IMR-90 (cell line): ENCODE data around the gene PXN. TPM values are rescaled to one million over a fixed set of nuclear protein-coding genes. Genes with fewer than 3 reads are reported as not detected.
A peak's percentile ranks its signal among the peaks of the same experiment; 100 is the strongest.

Source experiments
- ATAC-seq: fragments of 200-7000 bp; cut with Tn5 transposase; 2 replicates; pipeline ENCODE4 v1.9.1; 2020; ENCODE audit warnings: low read depth, mild to moderate bottlenecking, moderate library complexity
- BruUV-seq: library from RNA; stranded (reverse); fragments of 400-500 nt; replicated peaks from 2 replicates; lab custom pipeline; 2021; lab: Mats Ljungman, UMichigan
- CTCF ChIA-PET: fragments of 300-600 bp; formaldehyde crosslinking; extraction: SDS; loops from one replicate; lab custom pipeline; 2021; ENCODE audit warnings: antibody characterized with exemption; lab: Yijun Ruan, JAX
- POLR2A ChIA-PET: fragments of 300-600 bp; sonication (Branson Sonifier 250); formaldehyde crosslinking; loops from one replicate; lab custom pipeline; 2022; ENCODE audit warnings: antibody characterized with exemption; ENCODE audit not compliant: unreplicated experiment; lab: Charles Lee
- DNase-seq: peaks from one replicate; pipeline ENCODE4 v3.0.0; 2013
- H2AFZ ChIP-seq: replicated peaks from 2 replicates; pipeline ENCODE3; 2013; ENCODE audit warnings: low read length, mild to moderate bottlenecking; ENCODE audit not compliant: poor library complexity
- H2AK5ac ChIP-seq: 2 replicates; pipeline ENCODE4 v1.6.1; 2013; ENCODE audit warnings: low read depth, low read length, inconsistent platforms
- H2AK9ac ChIP-seq: replicated peaks from 2 replicates; pipeline ENCODE3; 2013; ENCODE audit warnings: mild to moderate bottlenecking, low read depth, low read length, moderate library complexity; ENCODE audit not compliant: poor library complexity
- H2BK120ac ChIP-seq: 2 replicates; pipeline ENCODE4 v1.6.1; 2013; ENCODE audit warnings: low read depth, low read length, inconsistent platforms
- H2BK15ac ChIP-seq: 3 replicates; pipeline ENCODE4 v1.6.1; 2013; ENCODE audit warnings: low read depth, low read length, inconsistent platforms
- H2BK20ac ChIP-seq: 2 replicates; pipeline ENCODE4 v1.6.1; 2013; ENCODE audit warnings: low read depth, mild to moderate bottlenecking, inconsistent platforms, low read length, moderate library complexity
- H2BK5ac ChIP-seq: 2 replicates; pipeline ENCODE4 v1.6.1; 2013; ENCODE audit warnings: mild to moderate bottlenecking, low read depth, low read length, inconsistent platforms; ENCODE audit not compliant: poor library complexity, severe bottlenecking
- H3K14ac ChIP-seq: replicated peaks from 2 replicates; pipeline ENCODE4 v1.6.1; 2013; ENCODE audit warnings: low read depth, low read length, inconsistent platforms
- H3K18ac ChIP-seq: 2 replicates; pipeline ENCODE4 v1.6.1; 2013; ENCODE audit warnings: low read depth, low read length, control low read depth
- H3K23ac ChIP-seq: 2 replicates; pipeline ENCODE4 v1.6.1; 2013; ENCODE audit warnings: low read depth, low read length, inconsistent platforms
- H3K27ac ChIP-seq: 2 replicates; pipeline ENCODE4 v1.5.1; 2013; ENCODE audit warnings: mild to moderate bottlenecking, control low read depth, low read length; ENCODE audit not compliant: insufficient read depth
- H3K27me3 ChIP-seq: 2 replicates; pipeline ENCODE4 v1.6.1; 2013; ENCODE audit warnings: low read length; ENCODE audit not compliant: control insufficient read depth, insufficient read depth
- H3K36me3 ChIP-seq: 2 replicates; pipeline ENCODE4 v1.6.1; 2013; ENCODE audit warnings: low read length, mixed read lengths; ENCODE audit not compliant: control insufficient read depth, insufficient read depth
- H3K4ac ChIP-seq: 2 replicates; pipeline ENCODE4 v1.6.1; 2013; ENCODE audit warnings: low read depth, low read length, inconsistent platforms
- H3K4me1 ChIP-seq: 2 replicates; pipeline ENCODE4 v1.6.1; 2013; ENCODE audit warnings: low read length, mixed read lengths; ENCODE audit not compliant: control insufficient read depth, insufficient read depth
- H3K4me2 ChIP-seq: 2 replicates; pipeline ENCODE4 v1.6.1; 2013; ENCODE audit warnings: low read depth, mild to moderate bottlenecking, control low read depth, low read length, moderate library complexity
- H3K4me3 ChIP-seq: 2 replicates; pipeline ENCODE4 v1.5.1; 2013; ENCODE audit warnings: low read depth, mild to moderate bottlenecking, control low read depth, low read length, moderate library complexity; ENCODE audit not compliant: insufficient read depth
- H3K56ac ChIP-seq: 2 replicates; pipeline ENCODE4 v1.6.1; 2013; ENCODE audit warnings: low read length, inconsistent platforms; ENCODE audit not compliant: insufficient read depth; ENCODE audit errors: extremely low read depth
- H3K79me1 ChIP-seq, 2 experiments: 2 replicates each; pipeline ENCODE4 v1.6.1; 2013; ENCODE audit warnings: low read length in 2 of 2, inconsistent platforms in 1 of 2, low read depth in 1 of 2
- H3K9ac ChIP-seq: 2 replicates; pipeline ENCODE4 v1.6.1; 2013; ENCODE audit warnings: low read depth, low read length, control low read depth
- H3K9me1 ChIP-seq: 2 replicates; pipeline ENCODE4 v1.6.1; 2013; ENCODE audit warnings: low read length, inconsistent platforms; ENCODE audit not compliant: insufficient read depth
- H3K9me3 ChIP-seq: 2 replicates; pipeline ENCODE4 v1.6.1; 2013; ENCODE audit warnings: low read length; ENCODE audit not compliant: control insufficient read depth, insufficient read depth
- H4K20me1 ChIP-seq: 2 replicates; pipeline ENCODE4 v1.6.1; 2013; ENCODE audit warnings: low read length, inconsistent platforms; ENCODE audit not compliant: insufficient read depth
- H4K5ac ChIP-seq: 2 replicates; pipeline ENCODE4 v1.6.1; 2013; ENCODE audit warnings: mild to moderate bottlenecking, low read depth, low read length, control low read depth
- H4K8ac ChIP-seq, 2 experiments: 2 replicates each; pipeline ENCODE4 v1.6.1; 2013; ENCODE audit warnings: low read depth in 2 of 2, low read length in 2 of 2, control low read depth in 1 of 2, inconsistent platforms in 1 of 2
- H4K91ac ChIP-seq: 2 replicates; pipeline ENCODE4 v1.6.1; 2013; ENCODE audit warnings: low read depth, low read length, inconsistent platforms; ENCODE audit not compliant: insufficient read depth
- BHLHE40 ChIP-seq: fragments of 150-350 bp; IDR thresholded peaks from 2 replicates; pipeline ENCODE4 v1.6.1; 2016; ENCODE audit warnings: mild to moderate bottlenecking, low read depth, low read length
- CEBPB ChIP-seq: IDR thresholded peaks from 2 replicates; pipeline ENCODE4 v1.6.1; 2012; ENCODE audit warnings: low read depth, low read length, improper control_type of control experiment
- CHD1 ChIP-seq: IDR thresholded peaks from 2 replicates; pipeline ENCODE4 v1.6.1; 2012; ENCODE audit warnings: low read depth, low read length, improper control_type of control experiment
- FOS ChIP-seq: fragments of 150-350 bp; IDR thresholded peaks from 2 replicates; pipeline ENCODE4 v1.6.1; 2016; ENCODE audit warnings: low read depth, low read length
- MAFK ChIP-seq: IDR thresholded peaks from 2 replicates; pipeline ENCODE4 v1.6.1; 2012; ENCODE audit warnings: low read depth, low read length, improper control_type of control experiment
- MAZ ChIP-seq: IDR thresholded peaks from 2 replicates; pipeline ENCODE4 v1.6.1; 2012; ENCODE audit warnings: low read depth, mild to moderate bottlenecking, low read length, improper control_type of control experiment, moderate library complexity, borderline replicate concordance
- MXI1 ChIP-seq: IDR thresholded peaks from 2 replicates; pipeline ENCODE4 v1.6.1; 2012; ENCODE audit warnings: low read depth, mild to moderate bottlenecking, low read length, moderate library complexity, borderline replicate concordance
- NFE2L2 ChIP-seq: fragments of 150-350 bp; IDR thresholded peaks from 2 replicates; pipeline ENCODE4 v1.6.1; 2016; ENCODE audit warnings: low read depth, mild to moderate bottlenecking, low read length
- POLR2A ChIP-seq: IDR thresholded peaks from 2 replicates; pipeline ENCODE4 v1.6.1; 2012; ENCODE audit warnings: mild to moderate bottlenecking, low read depth, low read length
- RAD21 ChIP-seq: IDR thresholded peaks from 2 replicates; pipeline ENCODE4 v1.6.1; 2012; ENCODE audit warnings: low read length, improper control_type of control experiment
- RCOR1 ChIP-seq: IDR thresholded peaks from 2 replicates; pipeline ENCODE4 v1.6.1; 2012; ENCODE audit warnings: mild to moderate bottlenecking, low read length, improper control_type of control experiment; ENCODE audit not compliant: insufficient replicate concordance
- RFX5 ChIP-seq: IDR thresholded peaks from 2 replicates; pipeline ENCODE4 v1.8.0; 2012; ENCODE audit warnings: low read depth, mild to moderate bottlenecking, low read length, moderate library complexity
- SMC3 ChIP-seq: fragments of 150-350 bp; IDR thresholded peaks from 2 replicates; pipeline ENCODE4 v1.6.1; 2016; ENCODE audit warnings: low read depth, mild to moderate bottlenecking, antibody characterized with exemption, low read length, moderate library complexity
- WGBS, 2 experiments: methylation state at CpG; one replicate each; pipeline versions ENCODE4 v1.1.5 to v1.1.7; 2013; ENCODE audit warnings: missing lambda C conversion rate in 2 of 2; ENCODE audit not compliant: insufficient read length in 1 of 2; ENCODE audit errors: extremely low coverage in 2 of 2; 5-methylcytosine and 5-hydroxymethylcytosine counted together
- dilution Hi-C: fragments of 300-500 bp; cut with HindIII; formaldehyde crosslinking; loops from one replicate; pipeline ENCODE4 v1.14.3; 2018; ENCODE audit warnings: low sequenced_read_pairs; ENCODE audit not compliant: unreplicated experiment
- in situ Hi-C: fragments of 300-500 bp; cut with MboI; formaldehyde crosslinking; loops from 3 replicates; pipeline ENCODE4 v1.14.3; 2019; ENCODE audit warnings: low sequenced_read_pairs, inconsistent platforms, mixed read lengths
- intact Hi-C: fragments of 100-400 bp; cut with micrococcal nuclease; formaldehyde crosslinking; loops from 2 replicates; pipeline ENCODE4 v1.10.0; 2022
- polyA plus RNA-seq, 3 experiments: library from polyadenylated mRNA; depleted of rRNA; stranded (reverse); fragments of >200 nt; gene quantifications; 2 replicates each; pipeline ENCODE4 v1.2.3, GENCODE V29; 2012; ENCODE audit warnings: low replicate concordance in 1 of 3
- total RNA-seq: library from RNA; depleted of rRNA; stranded (reverse); fragments of >200 nt; gene quantifications from 2 replicates; pipeline ENCODE4 v1.2.3, GENCODE V29; 2012
- TF ChIP-seq, protein P1 (sequence below): fragments of 150-350 bp; IDR thresholded peaks from 2 replicates; pipeline ENCODE4 v1.6.1; 2016; ENCODE audit warnings: low read depth, mild to moderate bottlenecking, low read length, moderate library complexity, borderline replicate concordance
- TF ChIP-seq, protein P2 (sequence below): conservative IDR thresholded peaks from 2 replicates; pipeline ENCODE4 v1.5.1; 2012; ENCODE audit warnings: mild to moderate bottlenecking, low read depth, low read length, improper control_type of control experiment
- TF ChIP-seq, protein P3 (sequence below): fragments of 150-350 bp; IDR thresholded peaks from 2 replicates; pipeline ENCODE4 v1.6.1; 2017; ENCODE audit warnings: mild to moderate bottlenecking, antibody characterized with exemption, low read length, low read depth

The PXN gene
- total and polyA plus RNA-seq, 2 of the 4 experiments (the other 2 are of a cell fraction): 46.6 to 134 TPM

DNA sequence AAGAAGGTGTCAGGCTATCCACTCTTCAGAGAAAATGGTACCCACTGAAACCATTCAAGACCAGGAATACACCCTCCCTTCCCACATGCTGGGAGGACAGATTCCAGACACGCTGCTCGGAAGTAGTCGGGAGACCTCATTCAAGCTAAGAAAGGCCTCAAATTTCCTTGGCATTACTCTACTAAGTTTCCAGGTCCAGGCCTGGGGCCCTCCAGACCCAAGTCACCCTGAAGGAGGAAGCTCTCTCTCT, 37.6 kb downstream of the PXN start:
- no peak overlapping the region for H2BK20ac ChIP-seq
- POLR2A ChIA-PET: interaction anchor here (0.6 to 2.8 kb wide), 6 partner anchors 10 to 64 kb away, joined by 3 to 35 read pairs (median 4); partner anchors contain the start of genes PXN, RNU4-1, RNU4-2 and RPLP0
- H2AK5ac ChIP-seq: no peak overlapping the region; the same call in 1 of the 2 replicates
- H3K36me3 ChIP-seq: peaks cover 13% of the 10 kb centered on the region
- H4K20me1 ChIP-seq: peaks cover 43% of the 10 kb centered on the region
- peak overlapping the region; percentile 9; the same call in 1 of the 2 replicates for H3K27ac ChIP-seq
- no peak overlapping the region for H3K18ac ChIP-seq
- TF ChIP-seq, protein P1, sequence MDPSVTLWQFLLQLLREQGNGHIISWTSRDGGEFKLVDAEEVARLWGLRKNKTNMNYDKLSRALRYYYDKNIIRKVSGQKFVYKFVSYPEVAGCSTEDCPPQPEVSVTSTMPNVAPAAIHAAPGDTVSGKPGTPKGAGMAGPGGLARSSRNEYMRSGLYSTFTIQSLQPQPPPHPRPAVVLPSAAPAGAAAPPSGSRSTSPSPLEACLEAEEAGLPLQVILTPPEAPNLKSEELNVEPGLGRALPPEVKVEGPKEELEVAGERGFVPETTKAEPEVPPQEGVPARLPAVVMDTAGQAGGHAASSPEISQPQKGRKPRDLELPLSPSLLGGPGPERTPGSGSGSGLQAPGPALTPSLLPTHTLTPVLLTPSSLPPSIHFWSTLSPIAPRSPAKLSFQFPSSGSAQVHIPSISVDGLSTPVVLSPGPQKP: no peak
- TF ChIP-seq RAD21 (no peak), NFE2L2 (no peak), SMC3 (no peak), CEBPB (no peak), MAZ (no peak), FOS (no peak), BHLHE40 (no peak), RCOR1 (no peak), RFX5 (no peak), POLR2A (no peak), MXI1 (no peak), CHD1 (no peak), MAFK (no peak)
- TF ChIP-seq, protein P2, sequence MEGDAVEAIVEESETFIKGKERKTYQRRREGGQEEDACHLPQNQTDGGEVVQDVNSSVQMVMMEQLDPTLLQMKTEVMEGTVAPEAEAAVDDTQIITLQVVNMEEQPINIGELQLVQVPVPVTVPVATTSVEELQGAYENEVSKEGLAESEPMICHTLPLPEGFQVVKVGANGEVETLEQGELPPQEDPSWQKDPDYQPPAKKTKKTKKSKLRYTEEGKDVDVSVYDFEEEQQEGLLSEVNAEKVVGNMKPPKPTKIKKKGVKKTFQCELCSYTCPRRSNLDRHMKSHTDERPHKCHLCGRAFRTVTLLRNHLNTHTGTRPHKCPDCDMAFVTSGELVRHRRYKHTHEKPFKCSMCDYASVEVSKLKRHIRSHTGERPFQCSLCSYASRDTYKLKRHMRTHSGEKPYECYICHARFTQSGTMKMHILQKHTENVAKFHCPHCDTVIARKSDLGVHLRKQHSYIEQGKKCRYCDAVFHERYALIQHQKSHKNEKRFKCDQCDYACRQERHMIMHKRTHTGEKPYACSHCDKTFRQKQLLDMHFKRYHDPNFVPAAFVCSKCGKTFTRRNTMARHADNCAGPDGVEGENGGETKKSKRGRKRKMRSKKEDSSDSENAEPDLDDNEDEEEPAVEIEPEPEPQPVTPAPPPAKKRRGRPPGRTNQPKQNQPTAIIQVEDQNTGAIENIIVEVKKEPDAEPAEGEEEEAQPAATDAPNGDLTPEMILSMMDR: no peak
- TF ChIP-seq, protein P3, sequence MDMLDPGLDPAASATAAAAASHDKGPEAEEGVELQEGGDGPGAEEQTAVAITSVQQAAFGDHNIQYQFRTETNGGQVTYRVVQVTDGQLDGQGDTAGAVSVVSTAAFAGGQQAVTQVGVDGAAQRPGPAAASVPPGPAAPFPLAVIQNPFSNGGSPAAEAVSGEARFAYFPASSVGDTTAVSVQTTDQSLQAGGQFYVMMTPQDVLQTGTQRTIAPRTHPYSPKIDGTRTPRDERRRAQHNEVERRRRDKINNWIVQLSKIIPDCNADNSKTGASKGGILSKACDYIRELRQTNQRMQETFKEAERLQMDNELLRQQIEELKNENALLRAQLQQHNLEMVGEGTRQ: no peak
- peak overlapping the region; percentile 67 for H3K23ac ChIP-seq
- ATAC-seq (no peak), DNase-seq (no peak)
- H3K9ac ChIP-seq: 0 out of 2 replicates have a peak overlapping the region, but pooled peaks have one; percentile 9
- H3K4ac ChIP-seq: peak overlapping the region; percentile 52; the same call in 1 of the 2 replicates
- no peak overlapping the region for H4K5ac ChIP-seq
- no peak overlapping the region for H2BK120ac ChIP-seq
- H2BK5ac ChIP-seq: no peak overlapping the region
- peaks cover 48% of the 10 kb centered on the region for H3K4me1 ChIP-seq
- no peak overlapping the region for H3K4me2 ChIP-seq
- no CpG with 5 or more reads among the region's 3 CpGs for WGBS, 2 experiments
- H2AK9ac ChIP-seq: peak overlapping the region; percentile 55
- no TSS peak for BruUV-seq
- no peak overlapping the region; the same call in 1 of the 2 replicates for H3K56ac ChIP-seq
- no peaks in the 10 kb centered on the region for H3K9me3 ChIP-seq
- peak overlapping the region; percentile 48 for H4K91ac ChIP-seq
- peak overlapping the region; percentile 73 for H2AFZ ChIP-seq
- H2BK15ac ChIP-seq: no peak overlapping the region
- peaks cover 12% of the 10 kb centered on the region for H3K9me1 ChIP-seq
- in situ Hi-C loops (loop anchor here (5.0 kb wide), 1 partner anchor 34 kb away; no protein-coding TSS in a partner anchor), intact Hi-C loops (loop anchor here (1.0 kb wide), 2 partner anchors 37 to 63 kb away; partner anchors contain the start of genes PXN and RNU4-2), dilution Hi-C loops (no loop called here)
- H3K79me1 ChIP-seq: peaks cover 9 to 78% of the 10 kb centered on the region in 2 experiments; a peak in 3 of 4 replicates
- H3K27me3 ChIP-seq: no peaks in the 10 kb centered on the region
- peak overlapping the region; percentile 5 to 65; a peak in 1 of 4 replicates for H4K8ac ChIP-seq
- H3K4me3 ChIP-seq: no peak overlapping the region
- peak overlapping the region; percentile 35; the same call in 1 of the 2 replicates for H3K14ac ChIP-seq
- CTCF ChIA-PET: interaction anchor here (0.7 to 7.8 kb wide), 13 partner anchors 9 to 71 kb away, joined by 3 to 116 read pairs (median 7); partner anchors contain the start of genes PXN, RNU4-2 and RPLP0
